Astrocyte (in vitro differentiated cells and primary cell): ENCODE results near the gene PPM1E. TPM values are rescaled to one million over a fixed set of nuclear protein-coding genes. Genes with fewer than 3 reads are reported as not detected.

Experiments
- DNase-seq: peaks from one replicate; pipeline ENCODE4 v3.0.0-alpha.2; 2010; ENCODE audit warnings: low read depth
- FAIRE-seq: peaks from 2 replicates; lab custom pipeline; 2011; peaks lifted over from hg19 to GRCh38; lab: Jason Lieb, UNC
- H2AFZ ChIP-seq: 2 replicates; pipeline ENCODE4 v1.6.0; 2012; ENCODE audit warnings: low read depth, low read length, inconsistent platforms
- H3K27ac ChIP-seq: 2 replicates; pipeline ENCODE4 v1.5.1; 2011; ENCODE audit warnings: low read depth, low read length, inconsistent platforms
- H3K27me3 ChIP-seq: 2 replicates; pipeline ENCODE4 v1.6.0; 2011; ENCODE audit warnings: low read length, inconsistent platforms; ENCODE audit not compliant: insufficient read depth
- H3K36me3 ChIP-seq: 2 replicates; pipeline ENCODE4 v1.5.1; 2011; ENCODE audit warnings: low read length, inconsistent platforms; ENCODE audit not compliant: insufficient read depth
- H3K4me1 ChIP-seq: 2 replicates; pipeline ENCODE4 v1.5.1; 2011; ENCODE audit warnings: low read length, inconsistent platforms; ENCODE audit not compliant: insufficient read depth
- H3K4me2 ChIP-seq: 2 replicates; pipeline ENCODE4 v1.6.0; 2012; ENCODE audit warnings: low read length, inconsistent platforms
- H3K4me3 ChIP-seq: 2 replicates; pipeline ENCODE4 v1.5.1; 2011; ENCODE audit warnings: low read depth, mild to moderate bottlenecking, low read length, inconsistent platforms; ENCODE audit not compliant: insufficient read depth
- H3K79me2 ChIP-seq: 2 replicates; pipeline ENCODE4 v1.6.0; 2012; ENCODE audit warnings: mild to moderate bottlenecking, low read length, inconsistent platforms; ENCODE audit not compliant: insufficient read depth
- H3K9ac ChIP-seq: 2 replicates; pipeline ENCODE4 v1.6.0; 2012; ENCODE audit warnings: mild to moderate bottlenecking, low read length, inconsistent platforms
- H3K9me3 ChIP-seq: 2 replicates; pipeline ENCODE4 v1.5.1; 2012; ENCODE audit warnings: low read depth, mild to moderate bottlenecking, low read length, inconsistent platforms; ENCODE audit not compliant: insufficient read depth
- H4K20me1 ChIP-seq: 2 replicates; pipeline ENCODE4 v1.6.0; 2012; ENCODE audit warnings: low read length, inconsistent platforms; ENCODE audit not compliant: insufficient read depth
- H3K27ac Mint-ChIP-seq: one replicate; pipeline ENCODE4 v1.8.0; 2021; ENCODE audit warnings: mild to moderate bottlenecking, mixed read lengths; ENCODE audit not compliant: unreplicated experiment
- H3K27me3 Mint-ChIP-seq: one replicate; pipeline ENCODE4 v1.8.0; 2021; ENCODE audit warnings: low read depth, mixed read lengths; ENCODE audit not compliant: unreplicated experiment
- H3K36me3 Mint-ChIP-seq: one replicate; pipeline ENCODE4 v1.8.0; 2021; ENCODE audit warnings: low read depth, mixed read lengths; ENCODE audit not compliant: unreplicated experiment
- H3K4me1 Mint-ChIP-seq: one replicate; pipeline ENCODE4 v1.8.0; 2021; ENCODE audit warnings: low read depth, mixed read lengths; ENCODE audit not compliant: unreplicated experiment
- H3K4me3 Mint-ChIP-seq: one replicate; pipeline ENCODE4 v1.8.0; 2021; ENCODE audit warnings: mild to moderate bottlenecking, moderate library complexity, mixed read lengths; ENCODE audit not compliant: unreplicated experiment
- H3K9me3 Mint-ChIP-seq: one replicate; pipeline ENCODE4 v1.8.0; 2021; ENCODE audit warnings: mild to moderate bottlenecking, mixed read lengths; ENCODE audit not compliant: unreplicated experiment
- EZH2 ChIP-seq: IDR thresholded peaks from 2 replicates; pipeline ENCODE4 v1.6.1; 2012; ENCODE audit warnings: mild to moderate bottlenecking, low read length, inconsistent platforms; ENCODE audit not compliant: insufficient read depth
- total RNA-seq: library from RNA; stranded (reverse); gene quantifications from 2 replicates; pipeline ENCODE4 v1.2.1, GENCODE V29; 2021
- TF ChIP-seq, protein P1 (sequence below): IDR thresholded peaks from 2 replicates; pipeline ENCODE4 v1.5.1; 2011; ENCODE audit warnings: low read depth, mild to moderate bottlenecking, inconsistent platforms, low read length, moderate library complexity; ENCODE audit not compliant: insufficient read depth

The PPM1E gene
- total RNA-seq, 1 donor from 2014 or later = 0.79 TPM

DNA sequence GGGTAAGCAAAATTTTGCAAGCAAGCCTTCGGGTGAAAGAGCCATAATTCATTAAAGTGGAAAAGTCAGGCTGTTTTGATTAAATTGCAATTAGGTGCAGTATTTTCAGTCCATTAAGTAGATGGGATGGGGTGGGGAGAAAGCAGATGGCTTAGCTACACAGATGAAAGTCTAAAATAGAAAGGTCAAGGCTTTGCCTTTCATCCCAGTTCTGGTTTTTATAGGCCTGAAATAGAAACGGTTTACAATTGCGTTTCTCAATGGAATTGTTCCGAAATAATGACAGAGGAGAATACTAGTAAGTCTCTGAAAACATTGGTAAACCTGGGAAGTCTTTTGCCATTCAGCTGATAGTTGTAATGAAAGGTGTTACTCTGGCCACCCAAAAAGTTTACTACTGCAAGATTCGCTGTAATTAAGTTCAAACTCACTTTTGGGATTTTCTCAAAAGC is 1.5 kb downstream of the PPM1E start:
- no peak for FAIRE-seq
- DNase-seq = no peak
- Mint-ChIP-seq H3K27me3 (peaks cover 13% of the 10 kb centered on the region), H3K9me3 (no peaks in the 10 kb centered on the region), H3K4me1 (peaks cover 2% of the 10 kb centered on the region), H3K4me3 (peak overlapping the region; percentile 96), H3K27ac (no peak overlapping the region), H3K36me3 (no peaks in the 10 kb centered on the region)
- Histone ChIP-seq H3K4me1 (no peaks in the 10 kb centered on the region), H4K20me1 (no peaks in the 10 kb centered on the region), H3K27me3 (peaks cover 21% of the 10 kb centered on the region), H3K4me2 (peak overlapping the region; percentile 95), H2AFZ (peak overlapping the region; percentile 89), H3K79me2 (no peaks in the 10 kb centered on the region), H3K9ac (no peak overlapping the region), H3K9me3 (no peaks in the 10 kb centered on the region), H3K36me3 (no peaks in the 10 kb centered on the region), H3K4me3 (no peak overlapping the region), H3K27ac (no peak overlapping the region)
- TF ChIP-seq, protein P1, sequence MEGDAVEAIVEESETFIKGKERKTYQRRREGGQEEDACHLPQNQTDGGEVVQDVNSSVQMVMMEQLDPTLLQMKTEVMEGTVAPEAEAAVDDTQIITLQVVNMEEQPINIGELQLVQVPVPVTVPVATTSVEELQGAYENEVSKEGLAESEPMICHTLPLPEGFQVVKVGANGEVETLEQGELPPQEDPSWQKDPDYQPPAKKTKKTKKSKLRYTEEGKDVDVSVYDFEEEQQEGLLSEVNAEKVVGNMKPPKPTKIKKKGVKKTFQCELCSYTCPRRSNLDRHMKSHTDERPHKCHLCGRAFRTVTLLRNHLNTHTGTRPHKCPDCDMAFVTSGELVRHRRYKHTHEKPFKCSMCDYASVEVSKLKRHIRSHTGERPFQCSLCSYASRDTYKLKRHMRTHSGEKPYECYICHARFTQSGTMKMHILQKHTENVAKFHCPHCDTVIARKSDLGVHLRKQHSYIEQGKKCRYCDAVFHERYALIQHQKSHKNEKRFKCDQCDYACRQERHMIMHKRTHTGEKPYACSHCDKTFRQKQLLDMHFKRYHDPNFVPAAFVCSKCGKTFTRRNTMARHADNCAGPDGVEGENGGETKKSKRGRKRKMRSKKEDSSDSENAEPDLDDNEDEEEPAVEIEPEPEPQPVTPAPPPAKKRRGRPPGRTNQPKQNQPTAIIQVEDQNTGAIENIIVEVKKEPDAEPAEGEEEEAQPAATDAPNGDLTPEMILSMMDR = no peak
- TF ChIP-seq EZH2 = no peak

DNA sequence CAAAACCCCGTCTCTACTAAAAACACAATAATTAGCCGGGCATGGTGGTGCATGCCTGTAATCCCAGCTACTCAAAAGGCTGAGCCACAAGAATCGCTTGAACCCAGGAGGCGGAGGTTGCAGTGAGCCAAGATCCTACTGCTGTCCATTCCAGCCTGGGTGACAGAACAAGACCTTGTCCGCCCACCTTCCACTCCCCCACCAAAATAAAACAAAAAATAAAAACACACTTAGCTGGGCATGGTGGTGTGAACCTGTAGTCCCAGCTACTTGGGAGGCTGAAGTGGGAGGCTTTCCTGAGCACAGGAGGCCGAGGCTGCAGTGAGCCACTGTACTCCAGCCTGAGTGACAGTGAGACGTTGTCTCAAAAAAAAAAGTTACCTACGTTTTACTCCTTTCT is 3.2 kb downstream of the PPM1E start:
- Histone ChIP-seq H3K4me3 (no peak overlapping the region), H2AFZ (no peak overlapping the region), H3K4me1 (no peaks in the 10 kb centered on the region), H3K27me3 (peaks cover 21% of the 10 kb centered on the region), H3K27ac (no peak overlapping the region), H3K36me3 (no peaks in the 10 kb centered on the region), H3K9ac (no peak overlapping the region), H3K4me2 (no peak overlapping the region), H3K9me3 (no peaks in the 10 kb centered on the region), H3K79me2 (no peaks in the 10 kb centered on the region), H4K20me1 (no peaks in the 10 kb centered on the region)
- Mint-ChIP-seq H3K4me3 (no peak overlapping the region), H3K27me3 (peaks cover 13% of the 10 kb centered on the region), H3K4me1 (peaks cover 2% of the 10 kb centered on the region), H3K9me3 (no peaks in the 10 kb centered on the region), H3K27ac (no peak overlapping the region), H3K36me3 (no peaks in the 10 kb centered on the region)
- DNase-seq (no peak), FAIRE-seq (no peak)
- TF ChIP-seq EZH2 = no peak
- TF ChIP-seq, protein P1 = no peak

DNA sequence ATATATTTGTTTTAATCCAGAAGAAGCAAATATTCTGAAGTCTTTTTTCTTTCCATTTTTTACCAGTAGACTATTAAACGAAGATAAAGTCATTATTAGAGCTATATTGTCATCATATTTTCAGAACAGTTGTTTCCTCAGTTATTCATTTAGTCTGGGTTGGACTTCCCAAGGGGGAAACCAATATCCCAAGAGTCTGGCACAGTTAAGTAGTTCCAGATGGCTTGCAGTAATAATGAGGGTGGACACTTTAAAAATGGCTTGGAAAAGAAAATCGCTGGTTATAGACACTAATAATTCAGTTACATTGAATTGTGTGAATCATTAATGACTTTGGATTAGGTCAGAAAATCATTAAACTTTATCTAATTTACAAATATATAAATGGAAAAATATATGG is 3.9 kb downstream of the PPM1E start:
- H4K20me1 ChIP-seq = no peaks in the 10 kb centered on the region
- H3K79me2 ChIP-seq = no peaks in the 10 kb centered on the region
- Mint-ChIP-seq H3K27ac (no peak overlapping the region), H3K36me3 (no peaks in the 10 kb centered on the region), H3K4me3 (no peak overlapping the region), H3K4me1 (peaks cover 2% of the 10 kb centered on the region), H3K27me3 (peaks cover 13% of the 10 kb centered on the region), H3K9me3 (no peaks in the 10 kb centered on the region)
- H3K4me3 ChIP-seq = no peak overlapping the region
- no peak overlapping the region for H3K4me2 ChIP-seq
- no peaks in the 10 kb centered on the region for H3K9me3 ChIP-seq
- H2AFZ ChIP-seq = no peak overlapping the region
- TF ChIP-seq EZH2 = no peak
- TF ChIP-seq, protein P1 = no peak
- no peaks in the 10 kb centered on the region for H3K36me3 ChIP-seq
- no peak overlapping the region for H3K27ac ChIP-seq
- H3K27me3 ChIP-seq = peaks cover 21% of the 10 kb centered on the region
- no peak for DNase-seq
- H3K9ac ChIP-seq = no peak overlapping the region
- FAIRE-seq = no peak
- no peaks in the 10 kb centered on the region for H3K4me1 ChIP-seq
